ENCODE data around the gene EFEMP1.

Gene EFEMP1

GRCh38 chr2:55931281-55931680 lies 7.7 kb upstream of the EFEMP1 start:
- no peak for DNase-seq

GRCh38 chr2:55929476-55929875 lies 5.9 kb upstream of the EFEMP1 start:
- DNase-seq, result no peak

GRCh38 chr2:55926974-55927373 lies 3.4 kb upstream of the EFEMP1 start:
- DNase-seq, result no peak

DNA sequence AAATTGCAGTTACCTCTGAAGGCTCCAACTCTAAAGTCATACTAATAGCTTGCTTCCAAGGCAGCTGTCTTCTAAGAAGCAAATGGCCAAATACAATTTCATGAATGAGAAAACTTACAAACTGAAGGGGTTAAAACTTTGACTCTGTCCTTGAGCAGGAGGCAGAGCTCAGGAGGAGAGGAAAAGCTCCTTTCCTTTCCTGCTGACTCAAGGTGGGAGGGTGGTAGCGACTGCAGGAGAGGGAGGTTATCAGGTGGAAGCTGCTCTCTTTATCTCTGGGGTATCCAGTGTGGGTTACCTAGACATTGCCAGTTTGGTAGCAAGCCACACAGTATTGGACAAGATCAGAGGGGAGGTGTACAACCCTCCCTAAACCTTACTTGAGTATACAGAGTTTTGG lies 2.7 kb upstream of the EFEMP1 start:
- no peak for DNase-seq

- no peak for DNase-seq
These were observed 370 bp upstream of the EFEMP1 start for GRCh38 chr2:55923982-55924321.

- no peak for DNase-seq
These were observed 1.2 kb downstream of the EFEMP1 start for GRCh38 chr2:55922291-55922907.

DNA sequence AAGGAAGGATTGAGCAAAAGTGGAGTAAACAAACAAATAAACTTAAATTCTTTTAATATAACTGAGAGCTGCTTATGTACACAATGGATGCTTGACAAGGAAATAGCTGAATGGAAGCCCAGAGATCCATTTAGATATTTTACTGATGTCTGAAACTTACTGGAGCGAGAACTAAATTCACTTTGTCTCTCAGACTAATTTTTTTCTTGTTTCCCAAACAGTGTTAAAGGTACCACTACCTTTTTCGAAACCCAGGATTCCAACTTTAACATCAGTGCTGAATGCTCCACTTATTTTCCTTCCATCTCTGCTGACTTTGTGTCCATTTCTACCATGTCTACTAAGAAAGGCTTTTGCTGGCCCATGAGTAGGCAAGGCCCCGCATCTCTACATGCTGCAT lies 4.0 kb downstream of the EFEMP1 start:
- no peak for DNase-seq

DNA sequence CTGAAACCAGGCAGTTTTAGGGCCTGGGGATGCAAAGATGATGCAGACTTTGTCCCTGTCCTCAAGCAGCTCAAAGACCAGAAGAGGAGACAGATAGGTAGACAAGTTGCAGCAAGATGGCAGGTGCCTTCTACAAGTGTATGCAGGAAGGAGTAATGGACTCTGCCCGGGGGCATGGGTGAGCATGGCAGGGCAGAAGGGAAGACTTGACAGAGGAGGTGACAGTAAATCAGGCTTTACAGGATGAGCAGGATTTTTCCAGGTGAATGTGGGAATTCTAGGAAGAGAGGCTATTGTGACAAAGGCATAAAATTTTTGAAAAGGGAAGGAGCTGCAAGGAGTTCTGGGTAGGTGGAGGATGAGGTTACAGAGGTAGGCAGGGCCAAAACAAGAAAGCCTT lies 4.7 kb downstream of the EFEMP1 start:
- DNase-seq, result no peak

GRCh38 chr2:55917713-55918390 lies 5.7 kb downstream of the EFEMP1 start:
- DNase-seq, result no peak

DNA sequence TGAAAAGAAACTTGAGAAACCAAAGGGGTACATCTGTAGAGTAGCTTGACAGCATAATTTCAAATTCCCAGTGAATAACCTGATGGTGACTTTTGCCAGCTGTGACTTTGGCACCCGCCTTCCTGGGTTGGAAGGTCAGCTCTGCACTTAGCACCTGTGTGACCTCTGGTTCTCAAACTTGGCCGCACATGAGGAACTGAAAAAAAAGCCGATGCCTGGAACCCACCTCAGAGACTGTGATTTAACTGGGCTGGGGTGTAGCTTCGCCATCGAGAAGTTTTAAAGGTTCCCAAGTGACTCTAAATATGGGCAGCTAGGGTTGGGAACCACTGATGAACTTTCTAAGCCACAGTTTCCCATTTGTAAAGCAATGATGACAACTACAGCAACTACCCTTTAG lies 6.5 kb downstream of the EFEMP1 start:
- DNase-seq, result no peak

GRCh38 chr2:55916473-55917049 lies 7.0 kb downstream of the EFEMP1 start:
- no peak for DNase-seq

GRCh38 chr2:55914786-55915185 lies 8.8 kb downstream of the EFEMP1 start:
- no peak for DNase-seq

- DNase-seq, result no peak
These were observed 10.7 kb downstream of the EFEMP1 start for GRCh38 chr2:55912926-55913325.

- DNase-seq, result no peak
These were observed 13.5 kb downstream of the EFEMP1 start for GRCh38 chr2:55910077-55910476.

DNA sequence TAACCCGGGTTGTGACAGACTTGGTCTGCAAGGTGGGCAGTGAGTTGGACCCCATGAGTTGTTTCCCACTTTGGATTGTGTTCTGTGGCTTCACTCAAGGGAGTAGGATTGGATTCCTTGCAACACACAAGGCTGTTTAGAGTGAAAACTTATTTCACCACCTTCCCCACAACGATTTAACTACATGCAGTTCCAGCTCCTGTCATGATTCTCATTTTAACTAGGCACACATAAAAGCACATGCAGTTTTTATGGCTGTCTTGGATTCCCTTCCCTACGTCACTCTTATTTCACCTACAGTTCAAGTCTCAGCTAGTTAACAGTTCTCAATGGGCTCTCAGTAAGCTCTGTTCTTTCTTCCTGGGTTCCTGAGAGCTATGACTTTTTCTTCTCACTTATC lies 15.9 kb downstream of the EFEMP1 start:
- DNase-seq, result no peak

DNA sequence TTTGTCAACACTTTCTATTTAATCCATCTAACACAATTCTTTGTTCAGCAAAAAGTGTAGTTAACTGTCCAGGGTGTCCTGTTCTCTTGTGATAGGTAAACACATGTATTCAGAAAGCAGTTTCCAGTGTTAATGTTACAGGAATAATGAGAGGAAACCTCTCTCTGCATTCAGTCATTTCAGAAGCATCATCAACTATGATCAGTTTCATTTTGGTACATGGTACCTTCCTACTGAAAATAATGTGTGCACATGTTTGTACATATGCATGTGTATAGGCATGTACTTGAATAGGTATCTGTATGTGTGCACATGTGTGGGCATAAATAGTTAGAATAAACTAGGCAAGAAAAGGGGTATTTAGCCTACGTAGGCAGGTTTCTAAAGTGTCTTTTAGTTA lies 16.6 kb downstream of the EFEMP1 start:
- DNase-seq, result no peak

DNA sequence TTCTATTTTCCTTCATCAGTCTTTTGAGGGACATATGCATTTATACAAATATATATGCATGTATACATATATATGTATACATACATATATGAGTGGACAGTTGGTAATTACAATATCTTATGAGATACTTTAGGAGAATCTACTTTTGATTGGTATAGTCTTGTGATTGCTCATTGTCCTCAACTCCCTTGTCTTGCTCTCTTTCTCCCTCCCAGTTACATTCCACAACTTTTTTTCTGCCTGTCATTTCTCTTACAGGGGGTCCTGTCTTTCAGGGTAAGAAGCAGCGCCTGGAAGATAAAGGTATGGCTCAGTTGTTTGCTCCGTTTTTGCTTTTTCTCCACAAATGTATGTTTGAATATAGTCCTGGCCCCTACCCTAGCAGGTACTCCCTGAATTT lies 19.9 kb downstream of the EFEMP1 start:
- DNase-seq, result no peak

- no peak for DNase-seq
These were observed 20.6 kb downstream of the EFEMP1 start for GRCh38 chr2:55902971-55903370.

GRCh38 chr2:55902429-55902828 lies 21.2 kb downstream of the EFEMP1 start:
- DNase-seq, result peak; percentile 5

GRCh38 chr2:55901941-55902340 lies 21.6 kb downstream of the EFEMP1 start:
- no peak for DNase-seq

DNA sequence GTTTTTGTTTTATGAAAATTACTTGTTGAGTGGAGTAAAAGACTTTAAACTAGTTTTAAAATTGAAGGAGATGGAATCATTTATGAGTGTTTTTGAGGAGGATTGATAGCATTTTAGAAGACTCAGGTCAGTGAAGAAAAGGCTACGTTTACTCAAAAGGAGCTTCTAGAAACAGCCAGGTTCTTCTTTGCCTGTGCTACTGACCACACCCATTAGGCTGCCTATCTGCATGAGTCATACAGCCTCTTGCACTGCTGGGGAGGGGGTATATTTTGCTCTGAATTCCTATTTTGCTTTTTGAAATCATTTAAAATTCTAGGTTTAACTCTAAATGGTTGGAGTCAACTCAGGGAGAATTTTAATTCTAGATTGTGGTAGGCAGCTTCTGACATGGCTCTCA lies 22.3 kb downstream of the EFEMP1 start:
- no peak for DNase-seq

DNA sequence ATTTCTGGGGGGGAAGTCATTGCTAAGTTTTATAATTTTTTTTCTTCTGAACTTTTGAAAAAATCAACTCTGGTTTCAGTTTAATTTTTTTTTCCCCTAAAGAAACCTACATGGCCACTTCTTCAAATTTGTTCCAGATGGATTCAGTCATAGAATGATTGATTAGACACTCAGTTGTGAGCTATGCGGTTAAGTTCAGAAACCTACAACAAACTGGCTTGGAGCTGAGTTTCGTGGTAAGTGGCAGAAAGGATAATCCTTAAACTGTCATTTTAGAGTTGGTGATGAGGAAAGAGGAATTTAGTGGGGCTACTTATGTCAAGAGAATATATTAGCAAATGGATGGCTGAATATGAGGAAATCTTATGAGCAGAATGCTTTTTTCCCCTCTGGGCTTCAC lies 23.7 kb downstream of the EFEMP1 start:
- DNase-seq, result no peak

DNA sequence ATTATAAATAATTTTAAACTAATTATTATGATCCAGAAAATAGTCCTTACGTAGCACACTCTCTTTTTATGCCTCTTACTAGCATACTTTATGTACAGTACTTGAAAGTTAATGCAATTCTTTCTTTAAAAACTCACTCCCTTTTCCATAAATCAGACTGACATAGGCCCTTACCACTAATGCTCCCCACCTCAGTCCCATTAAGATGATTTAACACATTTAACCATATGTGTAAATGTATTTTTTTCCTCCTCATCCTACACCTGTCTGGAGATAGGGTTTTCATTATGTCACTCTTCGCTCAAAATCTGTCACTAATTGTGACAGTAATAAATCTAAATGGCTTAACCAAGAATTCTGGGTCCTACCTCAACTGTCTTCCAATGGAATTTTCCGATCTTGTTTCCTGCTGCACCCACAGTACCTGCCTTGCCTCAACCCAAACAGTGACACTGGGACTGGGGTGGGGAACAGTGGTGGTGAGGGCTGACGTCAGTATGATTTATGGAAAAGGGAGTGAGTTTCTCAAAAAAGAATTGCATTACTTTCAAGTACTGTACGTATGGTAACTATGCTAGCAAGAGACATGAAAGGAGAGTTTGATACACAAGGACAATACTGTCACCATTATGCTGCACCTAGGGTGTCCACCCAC lies 25.1 kb downstream of the EFEMP1 start:
- DNase-seq, result no peak

- DNase-seq, result no peak
These were observed 26.9 kb downstream of the EFEMP1 start for GRCh38 chr2:55896633-55897032.

Data from NCI-H774 (cell line).